ENCODE data around the gene MIER2. TPM values are rescaled to one million over a fixed set of nuclear protein-coding genes. Genes with fewer than 3 reads are reported as not detected.

MIER2 gene
- total and polyA plus RNA-seq, 4 donors = 2.7 to 4.1 (median 3.7) TPM

GRCh38 chr19:366951-367350, 22.4 kb upstream of the MIER2 start (continued):
- TF ChIP-seq ATF3 (IDR thresholded peaks at IDR 0.05) (no peak), YY1 (IDR thresholded peaks at IDR 0.05) (no peak), RXRA (IDR thresholded peaks at IDR 0.05) (no peak), FOXA1 (IDR thresholded peaks at IDR 0.05) (no peak)

- no peaks in the 10 kb centered on the region for H3K4me1 ChIP-seq (ENCODE audit: control insufficient read depth in 4 of 4, insufficient read depth in 4 of 4, low read length in 3 of 4)
- no peaks in the 10 kb centered on the region for H3K36me3 ChIP-seq (ENCODE audit: control insufficient read depth in 4 of 4, insufficient read depth in 3 of 4, low read depth in 1 of 4, low read length in 3 of 4)
- no peak overlapping the region for H3K4me3 ChIP-seq (ENCODE audit: low read depth in 1 of 3, low read length in 3 of 3)
- no peak overlapping the region for H3K9ac ChIP-seq (ENCODE audit: low read depth in 1 of 2, low read length in 2 of 2)
- H3K27me3 ChIP-seq (ENCODE audit: control insufficient read depth in 4 of 4, insufficient read depth in 4 of 4, low read length in 3 of 4) = peaks cover 0 to 3% (median 0%) of the 10 kb centered on the region in 4 donors
- TF ChIP-seq EGR1 (IDR thresholded peaks at IDR 0.05; ENCODE audit: low read depth in 2 of 2) (no peak), YY1 (IDR thresholded peaks at IDR 0.05) (no peak), JUND (IDR thresholded peaks at IDR 0.05) (no peak), ZBTB33 (IDR thresholded peaks at IDR 0.05) (no peak), MAX (IDR thresholded peaks at IDR 0.05) (no peak), CTCF (IDR thresholded peaks at IDR 0.05; ENCODE audit: low read depth, low read length, missing input control) (no peak), FOXA1 (IDR thresholded peaks at IDR 0.05) (no peak), GABPA (IDR thresholded peaks at IDR 0.05 in 1 of 2, conservative IDR thresholded peaks at IDR 0.05 in 1 of 2) (no peak), ATF3 (IDR thresholded peaks at IDR 0.05) (no peak), FOXA2 (IDR thresholded peaks at IDR 0.05) (no peak)
- DNase-seq (ENCODE audit: low spot score) = no peak
- WGBS = 88% methylated on average over 17 of the region's 17 CpGs
- H3K27ac ChIP-seq (ENCODE audit: low read depth in 1 of 2, low read length in 2 of 2) = no peak overlapping the region
- no peaks in the 10 kb centered on the region for H3K9me3 ChIP-seq (ENCODE audit: control insufficient read depth in 4 of 4, low read length in 3 of 4)
Observed at GRCh38 chr19:366205-366783, 21.7 kb upstream of the MIER2 start.

GRCh38 chr19:364496-365287, 20.1 kb upstream of the MIER2 start:
- 61% methylated on average over 17 of the region's 17 CpGs for WGBS
- no peak overlapping the region for H3K4me3 ChIP-seq (ENCODE audit: low read depth in 1 of 3, low read length in 3 of 3)
- peaks cover 0 to 3% (median 0%) of the 10 kb centered on the region in 4 donors for H3K27me3 ChIP-seq (ENCODE audit: control insufficient read depth in 4 of 4, insufficient read depth in 4 of 4, low read length in 3 of 4)
- H3K9me3 ChIP-seq (ENCODE audit: control insufficient read depth in 4 of 4, low read length in 3 of 4) = no peaks in the 10 kb centered on the region
- no peak overlapping the region for H3K9ac ChIP-seq (ENCODE audit: low read depth in 1 of 2, low read length in 2 of 2)
- no peak overlapping the region for H3K27ac ChIP-seq (ENCODE audit: low read depth in 1 of 2, low read length in 2 of 2)
- TF ChIP-seq FOXA2 (IDR thresholded peaks at IDR 0.05) (no peak), MAX (IDR thresholded peaks at IDR 0.05) (no peak), YY1 (IDR thresholded peaks at IDR 0.05) (no peak), SP1 (IDR thresholded peaks at IDR 0.05) (no peak), RAD21 (IDR thresholded peaks at IDR 0.05) (no peak), FOXA1 (IDR thresholded peaks at IDR 0.05) (no peak), HNF4A (conservative IDR thresholded peaks at IDR 0.05) (no peak), CTCF (IDR thresholded peaks at IDR 0.05; ENCODE audit: low read depth, low read length, missing input control) (no peak), NR2F2 (IDR thresholded peaks at IDR 0.05) (no peak), HNF4G (IDR thresholded peaks at IDR 0.05) (no peak), ATF3 (IDR thresholded peaks at IDR 0.05) (no peak)
- no peak for DNase-seq (ENCODE audit: low spot score)
- no peaks in the 10 kb centered on the region for H3K36me3 ChIP-seq (ENCODE audit: control insufficient read depth in 4 of 4, insufficient read depth in 3 of 4, low read depth in 1 of 4, low read length in 3 of 4)
- no peaks in the 10 kb centered on the region for H3K4me1 ChIP-seq (ENCODE audit: control insufficient read depth in 4 of 4, insufficient read depth in 4 of 4, low read length in 3 of 4)

Data from liver (tissue), 9 donors.